Thyroid gland (tissue), 4 donors: Measurements from ENCODE around the gene ST6GALNAC3. TPM values are rescaled to one million over a fixed set of nuclear protein-coding genes. Genes with fewer than 3 reads are reported as not detected.

ENCODE experiments used
- DNase-seq, 2 donors: peaks; one replicate each; pipeline ENCODE4 v3.0.0-alpha.2; 2019
- H3K27ac ChIP-seq, 3 donors: fragments of 200-600 bp; sonication (generic); 1 replicate in 2 of 3; 2 replicates in 1 of 3; pipeline ENCODE4 v1.5.1; 2016 to 2019; ENCODE audit warnings: mild to moderate bottlenecking in 1 of 3, moderate library complexity in 1 of 3
- H3K27me3 ChIP-seq: fragments of 200-600 bp; sonication (generic); one replicate; pipeline ENCODE4 v1.5.1; 2019
- H3K36me3 ChIP-seq, 2 donors: fragments of 200-600 bp; sonication (generic); one replicate each; pipeline ENCODE4 v1.5.1; 2016 to 2019
- H3K4me1 ChIP-seq, 2 donors: fragments of 200-600 bp; sonication (generic); one replicate each; pipeline ENCODE4 v1.5.1; 2017 to 2019
- H3K4me3 ChIP-seq, 3 donors: fragments of 200-600 bp; sonication (generic); replicated peaks in 1 of 3; 1 replicate in 2 of 3; 2 replicates in 1 of 3; pipeline ENCODE4 v1.5.1; 2016; ENCODE audit warnings: mild to moderate bottlenecking in 1 of 3
- H3K9me3 ChIP-seq: fragments of 200-600 bp; sonication (generic); one replicate; pipeline ENCODE4 v1.5.1; 2017
- POLR2A ChIP-seq, 2 donors: fragments of 450-650 bp; IDR thresholded peaks; one replicate each; pipeline ENCODE4 v1.6.1; 2017; ENCODE audit warnings: antibody characterized with exemption in 2 of 2, mild to moderate bottlenecking in 2 of 2, moderate library complexity in 1 of 2
- WGBS, 2 donors: methylation state at CpG; one replicate each; pipeline ENCODE4 v1.1.5; 2017; 5-methylcytosine and 5-hydroxymethylcytosine counted together
- intact Hi-C: fragments of 100-400 bp; cut with DNase I; formaldehyde crosslinking; loops from one replicate; pipeline ENCODE4 v1.15.1; 2023
- total RNA-seq, 4 donors: library from RNA; depleted of rRNA; stranded (reverse); fragments of >200 nt; gene quantifications; one replicate each; pipeline ENCODE4 v1.2.3, GENCODE V29; 2016
- TF ChIP-seq, protein P1 (sequence below), 6 experiments: fragments of 200-600 bp in 3 of 6; fragments of 450-650 bp in 3 of 6; sonication (generic) in 3 of 6; IDR thresholded peaks; one replicate each; pipeline ENCODE4 v1.5.1; 2016 to 2019; ENCODE audit warnings: antibody characterized with exemption in 6 of 6, mild to moderate bottlenecking in 2 of 6, inconsistent platforms in 1 of 6, moderate library complexity in 1 of 6

Gene ST6GALNAC3
- total RNA-seq, 4 donors from 2014 or later, result 17.4 to 35.6 (median 31.6) TPM

DNA sequence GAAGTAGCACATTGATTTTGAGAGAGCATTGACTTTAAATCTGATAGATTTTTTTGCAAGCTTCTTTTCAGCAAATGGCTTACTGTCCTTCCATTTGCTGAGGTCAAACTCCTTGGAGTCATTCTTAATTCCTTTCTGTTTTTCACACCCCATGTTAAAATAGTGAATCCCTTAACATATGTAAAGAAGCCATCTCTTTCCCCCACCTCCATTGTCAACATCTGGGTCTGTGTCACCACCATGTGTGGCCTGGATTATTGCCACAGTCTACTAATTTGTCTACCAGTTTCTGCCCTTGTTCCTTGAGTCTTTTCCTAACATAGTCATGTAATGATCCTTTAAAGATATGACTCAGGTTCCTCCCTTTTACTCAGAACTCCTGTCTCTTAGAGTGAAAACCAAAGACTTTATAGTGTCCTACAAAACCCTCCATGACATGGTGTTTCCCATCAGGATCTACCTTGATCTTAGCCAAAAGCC, 104.7 kb downstream of the ST6GALNAC3 start:
- TF ChIP-seq POLR2A (IDR thresholded peaks at IDR 0.05), result no peak
- TF ChIP-seq, protein P1, sequence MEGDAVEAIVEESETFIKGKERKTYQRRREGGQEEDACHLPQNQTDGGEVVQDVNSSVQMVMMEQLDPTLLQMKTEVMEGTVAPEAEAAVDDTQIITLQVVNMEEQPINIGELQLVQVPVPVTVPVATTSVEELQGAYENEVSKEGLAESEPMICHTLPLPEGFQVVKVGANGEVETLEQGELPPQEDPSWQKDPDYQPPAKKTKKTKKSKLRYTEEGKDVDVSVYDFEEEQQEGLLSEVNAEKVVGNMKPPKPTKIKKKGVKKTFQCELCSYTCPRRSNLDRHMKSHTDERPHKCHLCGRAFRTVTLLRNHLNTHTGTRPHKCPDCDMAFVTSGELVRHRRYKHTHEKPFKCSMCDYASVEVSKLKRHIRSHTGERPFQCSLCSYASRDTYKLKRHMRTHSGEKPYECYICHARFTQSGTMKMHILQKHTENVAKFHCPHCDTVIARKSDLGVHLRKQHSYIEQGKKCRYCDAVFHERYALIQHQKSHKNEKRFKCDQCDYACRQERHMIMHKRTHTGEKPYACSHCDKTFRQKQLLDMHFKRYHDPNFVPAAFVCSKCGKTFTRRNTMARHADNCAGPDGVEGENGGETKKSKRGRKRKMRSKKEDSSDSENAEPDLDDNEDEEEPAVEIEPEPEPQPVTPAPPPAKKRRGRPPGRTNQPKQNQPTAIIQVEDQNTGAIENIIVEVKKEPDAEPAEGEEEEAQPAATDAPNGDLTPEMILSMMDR (IDR thresholded peaks at IDR 0.05), result no peak
- H3K27ac ChIP-seq, result no peak overlapping the region
- no peaks in the 10 kb centered on the region for H3K36me3 ChIP-seq
- intact Hi-C loops, result no loop called here
- H3K27me3 ChIP-seq, result no peaks in the 10 kb centered on the region
- no peak for DNase-seq
- no peaks in the 10 kb centered on the region for H3K4me1 ChIP-seq
- H3K9me3 ChIP-seq, result no peaks in the 10 kb centered on the region
- H3K4me3 ChIP-seq, result no peak overlapping the region

DNA sequence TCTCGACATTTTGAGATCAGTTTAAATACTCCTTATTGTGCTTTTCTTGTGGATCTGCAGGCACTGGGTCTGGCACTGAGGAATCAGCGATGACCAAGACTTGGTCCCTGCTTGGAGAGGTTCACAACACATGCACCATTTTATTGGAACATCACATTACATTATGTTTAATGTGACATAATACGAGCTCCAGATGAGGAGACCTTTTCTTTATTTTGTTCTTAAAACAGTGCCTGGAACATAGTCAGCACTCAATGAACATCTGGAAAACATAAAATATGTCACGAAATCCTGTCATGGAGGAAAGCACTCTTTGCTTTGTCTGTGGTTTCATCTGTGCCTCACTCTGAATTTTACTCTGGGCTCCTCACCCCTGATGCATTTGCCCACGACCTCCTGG, 110.7 kb downstream of the ST6GALNAC3 start:
- H3K27me3 ChIP-seq, result no peaks in the 10 kb centered on the region
- no peaks in the 10 kb centered on the region for H3K9me3 ChIP-seq
- TF ChIP-seq, protein P1 (IDR thresholded peaks at IDR 0.05), result no peak
- TF ChIP-seq POLR2A (IDR thresholded peaks at IDR 0.05), result no peak
- H3K27ac ChIP-seq, result no peak overlapping the region
- no peaks in the 10 kb centered on the region for H3K36me3 ChIP-seq
- no peak overlapping the region for H3K4me3 ChIP-seq
- WGBS, 2 donors, result 91 to 93% methylated on average over 5 of the region's 5 CpGs
- DNase-seq, result no peak
- H3K4me1 ChIP-seq, result no peaks in the 10 kb centered on the region
- intact Hi-C loops, result no loop called here

DNA sequence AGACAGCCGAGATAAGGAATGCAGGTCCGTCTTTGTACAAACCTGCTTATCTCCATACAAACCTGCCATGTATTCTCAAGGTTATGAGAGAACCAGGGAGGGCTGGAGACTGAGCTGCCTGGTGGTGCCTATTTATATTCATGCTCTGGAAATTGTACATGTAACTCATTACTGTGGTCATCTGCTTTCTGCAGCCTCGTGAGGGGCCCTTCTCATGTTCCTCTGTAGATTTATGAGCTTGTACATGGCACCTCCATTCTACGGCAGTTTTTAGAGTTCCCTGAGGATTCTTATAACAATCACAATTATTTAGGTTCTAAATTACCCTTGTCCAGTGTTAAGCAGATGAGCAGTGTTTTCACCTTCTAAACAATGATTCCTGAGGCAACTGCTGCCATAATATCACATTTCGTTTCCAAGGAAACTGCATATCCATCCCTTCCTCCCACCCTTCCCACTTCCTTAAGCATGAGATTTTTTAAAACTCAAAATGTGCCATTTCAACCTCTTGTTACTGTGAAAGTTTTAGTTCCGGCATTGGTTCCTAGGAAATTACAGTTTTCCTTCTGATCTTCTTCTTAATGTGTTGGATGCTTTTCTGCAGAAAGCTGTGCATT, 112.1 kb downstream of the ST6GALNAC3 start:
- no peaks in the 10 kb centered on the region for H3K4me1 ChIP-seq
- no peaks in the 10 kb centered on the region for H3K9me3 ChIP-seq
- intact Hi-C loops, result no loop called here
- H3K27me3 ChIP-seq, result no peaks in the 10 kb centered on the region
- no peak for DNase-seq
- H3K36me3 ChIP-seq, result no peaks in the 10 kb centered on the region
- TF ChIP-seq, protein P1 (IDR thresholded peaks at IDR 0.05), result no peak
- TF ChIP-seq POLR2A (IDR thresholded peaks at IDR 0.05), result no peak
- H3K4me3 ChIP-seq, result no peak overlapping the region
- no peak overlapping the region for H3K27ac ChIP-seq
- 86 to 91% methylated on average over 6 of the region's 6 CpGs for WGBS, 2 donors

DNA sequence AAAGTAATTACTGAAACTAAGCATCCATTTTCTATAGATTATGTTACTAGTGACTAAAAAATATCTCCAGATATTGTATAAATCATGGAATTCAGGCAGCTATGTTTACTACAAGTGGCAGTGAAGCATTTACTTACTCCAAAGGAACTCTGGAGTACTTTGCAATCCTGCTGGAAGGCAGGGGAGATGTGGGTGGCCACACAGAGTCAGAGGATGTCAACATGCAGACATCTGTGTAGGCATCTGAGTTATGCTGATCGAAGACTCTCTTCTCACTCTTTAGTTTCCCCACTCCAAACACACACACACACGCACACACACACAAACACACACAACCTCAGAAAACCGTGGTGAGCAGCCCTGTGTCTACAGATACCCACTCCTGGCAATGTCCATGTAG, 112.9 kb downstream of the ST6GALNAC3 start:
- no peak overlapping the region for H3K4me3 ChIP-seq
- H3K4me1 ChIP-seq, result peaks cover 0 to 5% of the 10 kb centered on the region in 2 donors
- H3K36me3 ChIP-seq, result no peaks in the 10 kb centered on the region
- intact Hi-C loops, result no loop called here
- WGBS, 2 donors, result 81 to 89% methylated on average over 3 of the region's 3 CpGs
- no peaks in the 10 kb centered on the region for H3K9me3 ChIP-seq
- TF ChIP-seq, protein P1 (IDR thresholded peaks at IDR 0.05), result no peak
- TF ChIP-seq POLR2A (IDR thresholded peaks at IDR 0.05), result no peak
- no peaks in the 10 kb centered on the region for H3K27me3 ChIP-seq
- no peak overlapping the region for H3K27ac ChIP-seq
- no peak for DNase-seq

DNA sequence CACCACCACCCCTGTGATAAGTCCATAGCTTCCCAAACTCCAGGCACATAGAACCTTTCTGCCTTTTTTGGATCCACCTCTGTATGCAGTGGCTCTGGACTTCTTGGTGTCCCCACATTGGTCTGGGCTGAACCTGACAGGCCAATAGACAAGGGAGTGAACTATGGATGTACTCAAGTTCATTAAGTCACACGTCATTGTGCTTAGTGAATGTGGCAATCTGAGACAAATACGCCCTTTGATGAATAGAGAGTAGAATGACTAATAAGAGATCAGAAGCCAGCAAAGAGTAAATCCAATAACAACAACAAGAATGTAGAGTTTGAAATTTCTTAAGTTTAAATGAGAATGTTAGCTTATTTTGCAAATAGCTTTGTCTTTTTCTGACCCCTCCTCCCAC, 114.8 kb downstream of the ST6GALNAC3 start:
- H3K9me3 ChIP-seq, result no peaks in the 10 kb centered on the region
- H3K4me3 ChIP-seq, result no peak overlapping the region
- H3K36me3 ChIP-seq, result no peaks in the 10 kb centered on the region
- peaks cover 0 to 9% of the 10 kb centered on the region in 2 donors for H3K4me1 ChIP-seq
- TF ChIP-seq POLR2A (IDR thresholded peaks at IDR 0.05), result no peak
- TF ChIP-seq, protein P1 (IDR thresholded peaks at IDR 0.05), result no peak
- WGBS, 2 donors, result 46 to 49% methylated on average over 2 of the region's 2 CpGs
- no peak for DNase-seq
- intact Hi-C loops, result no loop called here
- no peaks in the 10 kb centered on the region for H3K27me3 ChIP-seq
- no peak overlapping the region for H3K27ac ChIP-seq
